Renal pelvis (tissue), 12 donors: ENCODE data around the gene OR2T11. TPM values are rescaled to one million over a fixed set of nuclear protein-coding genes. Genes with fewer than 3 reads are reported as not detected.
"Not testable (repeated sequence)": the region's sequence is repeated elsewhere in the genome, so short reads cannot be mapped to it uniquely, and the experiment has no call there.

Experiments used
- DNase-seq: peaks from one replicate; pipeline ENCODE4 v3.0.0-alpha.2; 2013
- long read RNA-seq, 16 experiments: transcript quantifications; one replicate each; lab custom pipeline, GENCODE V29; 2026
- polyA plus RNA-seq, 3 donors: library from polyadenylated mRNA; unstranded; fragments of 120-200 nt; gene quantifications; one replicate each; pipeline ENCODE4 v1.2.1, GENCODE V29; 2013; ENCODE audit not compliant: insufficient read length in 3 of 3

OR2T11 gene
- polyA plus RNA-seq, result under 1 TPM in 1 of 3 donors, not detected in 2; 0.04 TPM
- long read RNA-seq, donor 1, result 0 reads
- long read RNA-seq, donor 2, result 0 reads
- long read RNA-seq, donor 3, result 0 reads
- long read RNA-seq, donor 4, result 0 reads
- long read RNA-seq, donor 5, result 0 reads
- long read RNA-seq, donor 6, result 0 reads
- long read RNA-seq, donor 7, result 0 reads
- long read RNA-seq, donor 8, result 0 reads
- long read RNA-seq, donor 9, result 0 reads
- long read RNA-seq, donor 10, result 0 reads
- long read RNA-seq, donor 11, result 0 reads
- long read RNA-seq, donor 12, result 0 reads
- long read RNA-seq, donor 13, result 0 reads
- long read RNA-seq, donor 14, result 0 reads
- long read RNA-seq, donor 15, result 0 reads
- long read RNA-seq, donor 16, result 0 reads

- not testable (repeated sequence) for DNase-seq
These were observed at the start of gene OR2T11 for GRCh38 chr1:248634991-248635390. Gene OR2T11, minus strand, starts transcription at chr1:248635091. Its CDS starts 7,963 bp downstream, at chr1:248627128.

- no peak for DNase-seq
These were observed 46.8 kb upstream of the OR2T11 start for GRCh38 chr1:248681651-248682050.

GRCh38 chr1:248670003-248670402 lies 35.1 kb upstream of the OR2T11 start:
- no peak for DNase-seq

GRCh38 chr1:248663453-248664328 lies 28.8 kb upstream of the OR2T11 start:
- not testable (repeated sequence) for DNase-seq

GRCh38 chr1:248656797-248657196 lies 21.9 kb upstream of the OR2T11 start:
- not testable (repeated sequence) for DNase-seq

GRCh38 chr1:248655354-248655753 lies 20.5 kb upstream of the OR2T11 start, which contains the start of gene OR2T27:
Gene OR2T27, minus strand, starts transcription at chr1:248655528. Its CDS starts 4,644 bp downstream, at chr1:248650884.
- DNase-seq, result not testable (repeated sequence)

- not testable (repeated sequence) for DNase-seq
These were observed 14.1 kb upstream of the OR2T11 start for GRCh38 chr1:248648770-248649536.

GRCh38 chr1:248645178-248645577 lies 10.3 kb upstream of the OR2T11 start, which contains the start of gene OR2T35:
Gene OR2T35, minus strand, starts transcription at chr1:248645278. Its CDS starts 6,020 bp downstream, at chr1:248639258.
- not testable (repeated sequence) for DNase-seq

GRCh38 chr1:248642971-248643651 lies 8.2 kb upstream of the OR2T11 start:
- DNase-seq, result not testable (repeated sequence)

- not testable (repeated sequence) for DNase-seq
These were observed 6.7 kb upstream of the OR2T11 start for GRCh38 chr1:248641583-248641982.

- not testable (repeated sequence) for DNase-seq
These were observed 6.0 kb upstream of the OR2T11 start for GRCh38 chr1:248640906-248641305.

- DNase-seq, result not testable (repeated sequence)
These were observed 4.8 kb upstream of the OR2T11 start for GRCh38 chr1:248639652-248640051.

GRCh38 chr1:248636612-248637011 lies 1.7 kb upstream of the OR2T11 start:
- DNase-seq, result not testable (repeated sequence)

GRCh38 chr1:248631354-248632008 lies 3.4 kb downstream of the OR2T11 start:
- no peak for DNase-seq

- no peak for DNase-seq
These were observed 4.3 kb downstream of the OR2T11 start for GRCh38 chr1:248630551-248630950.

- no peak for DNase-seq
These were observed 6.7 kb downstream of the OR2T11 start for GRCh38 chr1:248627971-248628844.

- no peak for DNase-seq
These were observed 8.9 kb downstream of the OR2T11 start for GRCh38 chr1:248625971-248626370.

- DNase-seq, result no peak
These were observed 9.7 kb downstream of the OR2T11 start for GRCh38 chr1:248625166-248625565.

- peak; percentile 12 for DNase-seq
These were observed 12.3 kb downstream of the OR2T11 start for GRCh38 chr1:248622570-248623001.
